Measurements from ENCODE around the gene WT1. TPM values are rescaled to one million over a fixed set of nuclear protein-coding genes. Genes with fewer than 3 reads are reported as not detected.

Gene WT1
- total and polyA plus RNA-seq, 2 of the 8 experiments (the other 6 are each of a cell fraction or from before 2014, with no cell fraction given) = 0.05 to 0.17 TPM

GRCh38 chr11:32340181-32340580, 95.2 kb downstream of the WT1 start (continued):
- TF ChIP-seq CHD7 (IDR thresholded peaks at IDR 0.05; ENCODE audit: insufficient replicate concordance, low read length) (no peak), CREB1 (IDR thresholded peaks at IDR 0.05) (no peak), ASH2L (IDR thresholded peaks at IDR 0.05; ENCODE audit: low read length) (no peak), KDM1A (IDR thresholded peaks at IDR 0.05; ENCODE audit: borderline replicate concordance, low read length) (no peak), CHD1 (IDR thresholded peaks at IDR 0.05; ENCODE audit: low read depth, low read length) (no peak), JUND (IDR thresholded peaks at IDR 0.05; ENCODE audit: low read length) (no peak), RAD21 (IDR thresholded peaks at IDR 0.05 in 1 of 2, conservative IDR thresholded peaks at IDR 0.05 in 1 of 2; ENCODE audit: low read depth in 2 of 2, low read length in 2 of 2) (no peak), CBX8 (IDR thresholded peaks at IDR 0.05; ENCODE audit: borderline replicate concordance, low read depth, low read length) (no peak), CTCF (IDR thresholded peaks at IDR 0.05; ENCODE audit: control extremely low read depth in 1 of 3, insufficient read depth in 1 of 3, low read depth in 1 of 3, low read length in 3 of 3) (no peak)

Data from H1 (cell line).